SIG-M5 treated with dmso at 0.1 percent for 504 hours (cell line): ENCODE measurements around the gene NRCAM.

Experiments used
- DNase-seq: peaks from one replicate; lab custom pipeline; 2025; ENCODE audit not compliant: unreplicated experiment; lab: John Stamatoyannopoulos, UW

Gene NRCAM

GRCh38 chr7:108425714-108426275, 30.4 kb downstream of the NRCAM start:
- DNase-seq = no peak

- no peak for DNase-seq
Measured at GRCh38 chr7:108424013-108424412, 32.2 kb downstream of the NRCAM start.

- DNase-seq = no peak
Measured at GRCh38 chr7:108423089-108423989, 32.9 kb downstream of the NRCAM start.

GRCh38 chr7:108421720-108422331, 34.4 kb downstream of the NRCAM start:
- DNase-seq = no peak

GRCh38 chr7:108419961-108420908, 36.0 kb downstream of the NRCAM start:
- no peak for DNase-seq

GRCh38 chr7:108418946-108419345, 37.3 kb downstream of the NRCAM start:
- DNase-seq = no peak

GRCh38 chr7:108417926-108418325, 38.3 kb downstream of the NRCAM start:
- DNase-seq = no peak

- DNase-seq = no peak
Measured at GRCh38 chr7:108417144-108417543, 39.1 kb downstream of the NRCAM start.

GRCh38 chr7:108415821-108416536, 40.3 kb downstream of the NRCAM start:
- peak; percentile 70 for DNase-seq

- no peak for DNase-seq
Measured at GRCh38 chr7:108415084-108415483, 41.2 kb downstream of the NRCAM start.

GRCh38 chr7:108413782-108414492, 42.3 kb downstream of the NRCAM start:
- no peak for DNase-seq

GRCh38 chr7:108413337-108413736, 42.9 kb downstream of the NRCAM start:
- DNase-seq = no peak

GRCh38 chr7:108409146-108409545, 47.1 kb downstream of the NRCAM start:
- no peak for DNase-seq

- DNase-seq = no peak
Measured at GRCh38 chr7:108408296-108408991, 47.8 kb downstream of the NRCAM start.

- DNase-seq = no peak
Measured at GRCh38 chr7:108407676-108408075, 48.6 kb downstream of the NRCAM start.

- DNase-seq = no peak
Measured at GRCh38 chr7:108406222-108406890, 49.9 kb downstream of the NRCAM start.

- no peak for DNase-seq
Measured at GRCh38 chr7:108404509-108405420, 51.5 kb downstream of the NRCAM start.
